Heart right ventricle (tissue), 16 donors: ENCODE data around the gene ARID2. TPM values are rescaled to one million over a fixed set of nuclear protein-coding genes. Genes with fewer than 3 reads are reported as not detected.

Source experiments
- ATAC-seq, 8 donors: fragments of 200-7000 bp; cut with Tn5 transposase; one replicate each; pipeline ENCODE4 v1.9.1; 2020; ENCODE audit warnings: mild to moderate bottlenecking in 8 of 8, moderate library complexity in 8 of 8, moderate number of reproducible peaks in 1 of 8
- DNase-seq, 2 donors: peaks; one replicate each; pipeline ENCODE4 v3.0.0-alpha.2; 2020
- H3K27ac ChIP-seq, 10 donors: fragments of 200-600 bp; sonication (generic) in 2 of 10; one replicate each; pipeline versions ENCODE4 v1.5.0 to v1.8.0; 2020 to 2022; ENCODE audit warnings: mild to moderate bottlenecking in 3 of 10
- H3K27me3 ChIP-seq, 7 donors: fragments of 200-600 bp; one replicate each; pipeline ENCODE4 v1.8.0; 2021 to 2022; ENCODE audit warnings: mild to moderate bottlenecking in 2 of 7
- H3K36me3 ChIP-seq, 9 donors: fragments of 200-600 bp; sonication (generic) in 1 of 9; one replicate each; pipeline versions ENCODE4 v1.5.0 to v1.8.0; 2020 to 2022; ENCODE audit warnings: mild to moderate bottlenecking in 2 of 9
- H3K4me1 ChIP-seq, 9 donors: fragments of 200-600 bp; sonication (generic) in 1 of 9; one replicate each; pipeline versions ENCODE4 v1.5.0 to v1.8.0; 2020 to 2022; ENCODE audit warnings: mild to moderate bottlenecking in 4 of 9
- H3K4me3 ChIP-seq, 10 donors: fragments of 200-600 bp; sonication (generic) in 2 of 10; one replicate each; pipeline versions ENCODE4 v1.5.0 to v1.8.0; 2020 to 2022; ENCODE audit warnings: mild to moderate bottlenecking in 7 of 10, moderate library complexity in 2 of 10
- H3K9me3 ChIP-seq, 11 donors: fragments of 200-600 bp in 10 of 11; sonication (generic) in 2 of 11; one replicate each; pipeline versions ENCODE4 v1.5.0 to v1.8.0; 2013 to 2022; ENCODE audit warnings: mild to moderate bottlenecking in 2 of 11, control low read depth in 1 of 11, moderate library complexity in 1 of 11
- WGBS, 2 donors: extraction: QIAGEN DNeasy Blood & Tissue Kit; methylation state at CpG; one replicate each; pipeline ENCODE4 v1.1.7; 2013; ENCODE audit warnings: inconsistent platforms in 1 of 2; 5-methylcytosine and 5-hydroxymethylcytosine counted together
- intact Hi-C, 10 donors: fragments of 100-400 bp; cut with DNase I; formaldehyde crosslinking; loops; one replicate each; pipeline versions ENCODE4 v1.11.1 to v1.14.2; 2022
- polyA plus RNA-seq, 2 donors: library from polyadenylated mRNA; stranded (reverse); fragments of 200-250 nt; gene quantifications; one replicate each; pipeline ENCODE4 v1.2.3, GENCODE V29; 2013
- total RNA-seq, 10 donors: library from RNA; stranded (reverse); fragmentation: NEBNext Ultra II Directional in 3 of 10; extraction: Animal tissue kit (Norgen Biotek cat#: 25700) in 3 of 10; gene quantifications; one replicate each; pipeline versions ENCODE4 v1.2.1 to v1.2.4, GENCODE V29; 2021 to 2023
- TF ChIP-seq, protein P1 (sequence below), 9 donors: fragments of 200-600 bp; sonication (generic) in 2 of 9; IDR thresholded peaks; one replicate each; pipeline versions ENCODE4 v1.5.0 to v1.8.0; 2021 to 2022; ENCODE audit warnings: antibody characterized with exemption in 9 of 9, mild to moderate bottlenecking in 5 of 9, moderate library complexity in 1 of 9
- donor health status: Arrhythmogenic right ventricular cardiomyopathy.
- donor health status: ischemic (EF 13 %, LVEDD 7.1; RV severe dilation, severe dysfunction).
- donor health status: healthy with polysubstance abuse.
- donor health status: DM: no; HTN: yes; CAD: no.
- donor health status: DM: no; HTN: no; CAD: no.
- donor health status: ischemic (EF 25% LVEDD 6.9; RV normal size, moderate dysfunction).
- donor health status: ischemic (EF 25% LVEDD 5.7; RV mildly dilated, moderate dysfunction).
- donor health status: healthy.
- donor health status: DM: yes; HTN: yes; CAD: no.
- donor health status: Ischemic cardiomyopathy.
- donor health status: ischemic (EF 35%, LVEDD 5.7; RV mildly dilated, moderate dysfunction).
- donor health status: nonischemic (EF 11% LVEDD 7.7; RV severe dilation, severe dysfunction).
- donor health status: DM: yes; HTN: yes; CAD: no.
- donor health status: PGD.
- donor health status: ischemic (EF 29% LVEDD 5.4; RV normal size, mild dysfunction).
- donor health status: nonischemic (EF 23%, LVEDD 6.1; RV moderate dilation, normal function).

Gene ARID2
- total and polyA plus RNA-seq, 12 donors: 3.0 to 28.8 (median 18.6) TPM

DNA sequence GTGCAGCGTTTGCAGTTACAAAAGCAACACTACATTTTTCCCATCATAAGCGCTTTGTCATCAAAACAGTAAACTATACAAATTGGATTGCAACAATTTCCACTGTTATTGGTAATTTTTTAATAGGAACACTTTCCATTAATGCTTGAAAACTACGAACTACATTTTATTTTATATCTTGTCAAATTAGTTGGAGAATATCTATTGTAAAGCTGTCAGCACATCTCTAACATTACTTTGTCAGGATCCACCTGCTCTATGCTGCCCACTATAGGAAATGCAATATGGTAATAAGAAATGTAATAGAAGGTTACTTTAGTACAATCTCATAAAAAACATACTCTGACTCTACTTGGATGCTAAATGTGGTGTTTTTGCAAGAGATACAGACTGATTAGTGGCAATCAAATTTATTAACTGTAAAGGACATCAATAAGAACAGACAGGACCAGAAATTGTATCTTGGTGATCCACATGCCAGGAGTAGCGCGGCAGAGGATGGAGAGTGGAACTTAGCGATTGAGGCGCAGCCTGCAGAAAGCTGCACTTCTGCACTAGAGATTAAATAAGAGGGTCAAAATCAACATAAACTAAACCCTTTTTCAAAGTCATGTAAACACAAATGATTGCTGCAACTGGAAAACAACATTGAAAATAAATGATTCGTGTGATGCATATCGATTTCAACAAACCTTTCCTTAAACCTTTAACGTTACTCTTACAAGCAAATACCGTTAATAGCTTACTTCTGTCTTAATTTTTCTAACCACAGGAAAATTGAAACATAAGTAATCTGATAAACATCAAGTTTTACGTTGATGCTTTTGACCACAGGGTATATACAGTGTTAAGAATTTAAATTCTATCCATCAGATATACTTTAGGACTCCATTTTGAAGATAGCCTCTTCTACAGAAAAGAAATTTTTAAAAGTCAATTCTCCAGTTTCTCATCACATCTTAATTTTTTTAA, 3.6 kb upstream of the ARID2 start:
- peak overlapping the region; percentile 94 to 99 (median 98) for H3K27ac ChIP-seq
- intact Hi-C loops: loop anchor here in 6 of 10 donors (2.0 to 10.0 kb wide), 7 partner anchors 179 to 511 kb away; partner anchors contain the start of genes SCAF11 (in 3 of the 6) and ANO6 (in 1 of the 6)
- DNase-seq (peak in 1 of 2 donors; percentile 36), ATAC-seq (no peak)
- TF ChIP-seq, protein P1, sequence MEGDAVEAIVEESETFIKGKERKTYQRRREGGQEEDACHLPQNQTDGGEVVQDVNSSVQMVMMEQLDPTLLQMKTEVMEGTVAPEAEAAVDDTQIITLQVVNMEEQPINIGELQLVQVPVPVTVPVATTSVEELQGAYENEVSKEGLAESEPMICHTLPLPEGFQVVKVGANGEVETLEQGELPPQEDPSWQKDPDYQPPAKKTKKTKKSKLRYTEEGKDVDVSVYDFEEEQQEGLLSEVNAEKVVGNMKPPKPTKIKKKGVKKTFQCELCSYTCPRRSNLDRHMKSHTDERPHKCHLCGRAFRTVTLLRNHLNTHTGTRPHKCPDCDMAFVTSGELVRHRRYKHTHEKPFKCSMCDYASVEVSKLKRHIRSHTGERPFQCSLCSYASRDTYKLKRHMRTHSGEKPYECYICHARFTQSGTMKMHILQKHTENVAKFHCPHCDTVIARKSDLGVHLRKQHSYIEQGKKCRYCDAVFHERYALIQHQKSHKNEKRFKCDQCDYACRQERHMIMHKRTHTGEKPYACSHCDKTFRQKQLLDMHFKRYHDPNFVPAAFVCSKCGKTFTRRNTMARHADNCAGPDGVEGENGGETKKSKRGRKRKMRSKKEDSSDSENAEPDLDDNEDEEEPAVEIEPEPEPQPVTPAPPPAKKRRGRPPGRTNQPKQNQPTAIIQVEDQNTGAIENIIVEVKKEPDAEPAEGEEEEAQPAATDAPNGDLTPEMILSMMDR (IDR thresholded peaks at IDR 0.05): peak; percentile 38 to 83 (median 70)
- peak overlapping the region; percentile 60 to 95 (median 86) for H3K4me3 ChIP-seq
- H3K36me3 ChIP-seq: no peaks in the 10 kb centered on the region
- 3 to 5% methylated on average over 12 of the region's 12 CpGs for WGBS, 2 donors
- H3K9me3 ChIP-seq: no peaks in the 10 kb centered on the region
- H3K27me3 ChIP-seq: no peaks in the 10 kb centered on the region
- peaks cover 0 to 50% (median 46%) of the 10 kb centered on the region in 9 donors for H3K4me1 ChIP-seq

DNA sequence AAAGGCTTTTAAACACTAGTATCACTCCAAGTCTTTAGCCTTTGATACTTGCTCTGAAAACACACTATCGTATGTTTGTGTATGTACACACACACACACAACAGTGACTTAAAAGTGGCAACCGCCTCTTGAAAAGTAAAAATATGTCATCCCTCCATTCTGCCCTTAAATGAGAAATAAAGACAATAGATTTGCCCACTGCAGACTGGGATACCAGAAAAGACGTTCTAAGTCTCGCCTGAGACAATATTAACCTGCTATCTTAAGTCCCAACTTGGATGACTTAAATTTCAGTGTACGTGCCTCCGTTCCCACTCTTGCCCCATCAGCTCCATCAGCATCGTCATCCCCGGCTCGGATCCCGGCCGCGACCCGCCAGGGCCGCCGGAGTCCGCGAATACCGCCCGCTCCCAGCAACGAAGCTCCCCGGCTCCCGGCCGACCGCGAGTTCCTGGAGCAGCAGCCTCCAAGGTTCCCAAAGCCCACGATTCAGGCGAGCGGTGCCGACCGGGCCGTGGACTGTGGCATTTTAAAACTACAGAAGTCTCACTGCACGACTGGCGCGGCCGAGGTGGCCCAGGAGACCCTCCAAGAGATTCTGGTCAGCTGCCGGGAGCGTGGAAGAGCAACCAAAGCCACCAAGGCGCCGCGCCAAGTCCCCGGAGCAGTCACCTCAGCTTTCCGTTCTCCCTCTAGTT, 2.8 kb upstream of the ARID2 start:
- H3K27me3 ChIP-seq: no peaks in the 10 kb centered on the region
- intact Hi-C loops: loop anchor here in 6 of 10 donors (1.0 to 10.0 kb wide), 8 partner anchors 179 to 512 kb away; partner anchors contain the start of genes SCAF11 (in 4 of the 6) and ANO6 (in 1 of the 6)
- H3K27ac ChIP-seq: peak overlapping the region; percentile 94 to 99 (median 98)
- DNase-seq (peak; percentile 63 to 68), ATAC-seq (peak in 5 of 8 donors; percentile 3 to 19 (median 6))
- 0% methylated on average over 42 of the region's 42 CpGs for WGBS, 2 donors
- peak overlapping the region; percentile 60 to 95 (median 86) for H3K4me3 ChIP-seq
- H3K9me3 ChIP-seq: no peaks in the 10 kb centered on the region
- H3K4me1 ChIP-seq: peaks cover 0 to 50% (median 45%) of the 10 kb centered on the region in 9 donors
- TF ChIP-seq, protein P1 (IDR thresholded peaks at IDR 0.05): no peak
- H3K36me3 ChIP-seq: no peaks in the 10 kb centered on the region

DNA sequence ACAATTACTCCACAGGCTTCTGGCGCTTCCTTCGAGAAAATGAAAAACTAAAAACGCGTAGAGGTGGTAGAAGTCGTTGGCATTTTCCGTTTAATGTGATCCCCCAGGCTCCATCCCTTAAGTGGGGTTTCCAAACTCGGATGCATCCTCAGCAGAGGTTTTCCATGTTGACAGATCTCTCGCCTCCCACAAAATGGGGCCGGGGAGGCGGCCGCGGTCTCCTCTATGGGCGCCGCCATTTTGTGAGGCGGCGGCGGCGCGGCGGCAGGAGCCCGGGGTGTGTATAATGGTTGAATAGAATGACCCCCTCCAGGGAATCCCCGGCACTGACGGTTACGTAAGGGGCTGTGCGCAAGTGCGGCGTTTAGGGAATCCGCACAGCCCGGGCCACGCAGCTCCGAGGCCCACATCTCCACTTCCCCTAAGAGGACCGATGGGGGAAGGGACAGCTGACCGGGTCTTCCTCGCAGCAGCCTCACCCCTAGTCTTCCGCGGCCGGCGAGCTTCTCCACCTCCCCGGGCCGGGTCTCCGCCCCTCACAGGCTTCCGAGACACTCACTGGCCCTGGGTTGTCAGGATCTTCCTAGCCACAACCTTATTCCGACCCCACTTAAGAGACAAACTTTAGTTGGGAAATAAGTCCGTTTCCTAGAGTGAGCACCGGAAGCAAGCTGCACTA, 2.1 kb upstream of the ARID2 start:
- no peaks in the 10 kb centered on the region for H3K27me3 ChIP-seq
- ATAC-seq (peak; percentile 76 to 90 (median 87)), DNase-seq (peak; percentile 93 to 95)
- WGBS, 2 donors: 1% methylated on average over 45 of the region's 45 CpGs
- H3K27ac ChIP-seq: peak overlapping the region; percentile 94 to 99 (median 98)
- peaks cover 0 to 51% (median 45%) of the 10 kb centered on the region in 9 donors for H3K4me1 ChIP-seq
- no peaks in the 10 kb centered on the region for H3K9me3 ChIP-seq
- intact Hi-C loops: loop anchor here in 6 of 10 donors (1.0 to 10.0 kb wide), 8 partner anchors 180 to 513 kb away; partner anchors contain the start of genes SCAF11 (in 4 of the 6) and ANO6 (in 1 of the 6)
- no peaks in the 10 kb centered on the region for H3K36me3 ChIP-seq
- TF ChIP-seq, protein P1 (IDR thresholded peaks at IDR 0.05): peak in 1 of 9 donors; percentile 3
- H3K4me3 ChIP-seq: peak overlapping the region; percentile 60 to 95 (median 86)
